HG03565 (cell line): ENCODE data around the gene FMN1.
A peak's percentile ranks its signal among the peaks of the same experiment; 100 is the strongest.

Experiments used
- ATAC-seq: cut with Tn5 transposase; IDR thresholded peaks from one replicate; pipeline ENCODE4 v1.9.1; 2021; ENCODE audit warnings: mild to moderate bottlenecking, moderate library complexity; ENCODE audit not compliant: unreplicated experiment

Gene FMN1, protein sequence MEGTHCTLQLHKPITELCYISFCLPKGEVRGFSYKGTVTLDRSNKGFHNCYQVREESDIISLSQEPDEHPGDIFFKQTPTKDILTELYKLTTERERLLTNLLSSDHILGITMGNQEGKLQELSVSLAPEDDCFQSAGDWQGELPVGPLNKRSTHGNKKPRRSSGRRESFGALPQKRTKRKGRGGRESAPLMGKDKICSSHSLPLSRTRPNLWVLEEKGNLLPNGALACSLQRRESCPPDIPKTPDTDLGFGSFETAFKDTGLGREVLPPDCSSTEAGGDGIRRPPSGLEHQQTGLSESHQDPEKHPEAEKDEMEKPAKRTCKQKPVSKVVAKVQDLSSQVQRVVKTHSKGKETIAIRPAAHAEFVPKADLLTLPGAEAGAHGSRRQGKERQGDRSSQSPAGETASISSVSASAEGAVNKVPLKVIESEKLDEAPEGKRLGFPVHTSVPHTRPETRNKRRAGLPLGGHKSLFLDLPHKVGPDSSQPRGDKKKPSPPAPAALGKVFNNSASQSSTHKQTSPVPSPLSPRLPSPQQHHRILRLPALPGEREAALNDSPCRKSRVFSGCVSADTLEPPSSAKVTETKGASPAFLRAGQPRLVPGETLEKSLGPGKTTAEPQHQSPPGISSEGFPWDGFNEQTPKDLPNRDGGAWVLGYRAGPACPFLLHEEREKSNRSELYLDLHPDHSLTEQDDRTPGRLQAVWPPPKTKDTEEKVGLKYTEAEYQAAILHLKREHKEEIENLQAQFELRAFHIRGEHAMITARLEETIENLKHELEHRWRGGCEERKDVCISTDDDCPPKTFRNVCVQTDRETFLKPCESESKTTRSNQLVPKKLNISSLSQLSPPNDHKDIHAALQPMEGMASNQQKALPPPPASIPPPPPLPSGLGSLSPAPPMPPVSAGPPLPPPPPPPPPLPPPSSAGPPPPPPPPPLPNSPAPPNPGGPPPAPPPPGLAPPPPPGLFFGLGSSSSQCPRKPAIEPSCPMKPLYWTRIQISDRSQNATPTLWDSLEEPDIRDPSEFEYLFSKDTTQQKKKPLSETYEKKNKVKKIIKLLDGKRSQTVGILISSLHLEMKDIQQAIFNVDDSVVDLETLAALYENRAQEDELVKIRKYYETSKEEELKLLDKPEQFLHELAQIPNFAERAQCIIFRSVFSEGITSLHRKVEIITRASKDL (N-terminal part only)

DNA sequence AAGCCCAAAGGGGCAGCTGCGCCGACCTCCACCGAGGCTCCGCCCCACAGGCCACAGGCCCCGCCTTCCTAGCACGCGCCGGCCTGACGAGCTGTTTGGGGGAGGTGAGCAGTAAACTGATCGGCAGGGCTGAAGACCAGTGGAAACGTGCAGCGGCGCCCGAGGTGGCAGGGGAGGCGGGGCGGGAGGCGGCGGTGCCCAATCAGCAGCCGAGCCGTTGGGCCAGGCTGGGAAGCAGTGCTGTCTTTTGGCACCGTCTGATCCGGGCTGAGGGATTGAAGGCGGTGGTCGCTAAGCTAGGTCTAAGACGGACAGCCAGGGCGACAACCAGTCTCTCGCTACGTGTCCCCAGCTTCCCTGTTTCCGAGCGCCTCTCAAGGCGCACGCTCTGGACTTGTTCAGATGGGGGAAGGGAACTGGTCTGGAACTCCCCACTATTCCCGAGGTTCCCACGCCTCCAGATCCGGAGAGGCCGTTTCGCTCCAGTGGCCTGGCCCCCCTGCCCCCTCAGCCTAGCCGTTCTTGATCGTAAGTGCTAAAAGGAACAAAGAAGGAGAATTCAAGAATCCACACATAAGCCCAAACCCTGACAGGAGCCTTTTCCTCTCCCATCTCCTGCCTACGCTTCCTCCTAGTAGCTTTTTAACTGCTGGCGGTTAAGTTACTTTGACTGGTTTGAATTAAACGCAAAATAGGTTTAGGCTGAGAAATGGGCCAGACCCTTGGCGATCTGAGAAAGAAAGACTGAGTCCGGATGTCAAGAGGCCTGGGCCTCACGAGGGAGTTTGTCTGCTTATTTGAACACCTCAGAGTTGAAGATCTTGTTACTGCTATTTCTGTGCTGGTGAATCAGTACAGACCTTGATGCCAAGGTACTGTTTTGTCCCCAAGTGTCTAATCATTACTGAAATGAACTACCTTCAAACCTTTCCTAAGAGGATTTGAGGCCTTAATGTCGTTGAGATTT is at the start of gene FMN1:
Gene FMN1 (minus strand): TSS at position 11 of the 967 bp plus-strand sequence. CDS start 39,800 bp downstream, outside the sequence.
- peak; percentile 94 for ATAC-seq

DNA sequence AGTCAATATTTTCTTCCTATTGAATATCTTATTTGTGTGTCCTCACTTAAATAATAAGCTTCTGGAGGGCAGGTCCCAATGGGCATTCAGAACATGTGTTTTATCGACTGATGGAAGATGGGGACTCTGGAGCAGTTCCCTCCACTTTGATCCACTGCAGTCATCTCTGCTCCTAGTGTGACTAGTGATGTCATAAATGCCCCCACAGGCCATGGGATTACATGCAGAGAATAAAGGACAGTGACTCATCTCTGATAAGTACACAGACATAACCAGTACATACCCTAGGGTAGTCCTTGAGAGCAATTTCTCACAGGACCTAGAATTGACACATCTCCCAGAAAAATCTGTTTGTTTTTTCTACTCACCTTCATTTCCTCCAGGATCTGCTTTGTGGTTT is 49.4 kb upstream of the FMN1 start:
- no peak for ATAC-seq

DNA sequence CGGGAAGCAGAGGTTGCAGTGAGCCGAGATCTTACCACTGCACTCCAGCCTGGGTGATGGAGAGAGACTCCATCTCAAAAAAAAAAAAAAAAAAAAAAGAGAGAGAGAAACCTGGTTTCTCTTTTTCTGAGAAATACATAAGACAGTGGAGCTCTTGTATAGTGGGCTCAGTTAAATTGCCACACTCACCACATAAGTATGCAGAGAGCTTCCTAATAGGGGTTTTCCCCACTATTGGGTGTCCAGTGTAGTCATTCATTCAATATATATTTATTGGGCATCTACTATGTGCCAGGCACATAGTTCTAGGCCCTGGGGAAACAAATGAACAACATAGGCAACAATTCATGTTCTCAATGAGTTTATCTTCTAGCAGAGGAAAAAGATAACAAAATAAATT is 48.9 kb upstream of the FMN1 start:
- ATAC-seq = no peak

DNA sequence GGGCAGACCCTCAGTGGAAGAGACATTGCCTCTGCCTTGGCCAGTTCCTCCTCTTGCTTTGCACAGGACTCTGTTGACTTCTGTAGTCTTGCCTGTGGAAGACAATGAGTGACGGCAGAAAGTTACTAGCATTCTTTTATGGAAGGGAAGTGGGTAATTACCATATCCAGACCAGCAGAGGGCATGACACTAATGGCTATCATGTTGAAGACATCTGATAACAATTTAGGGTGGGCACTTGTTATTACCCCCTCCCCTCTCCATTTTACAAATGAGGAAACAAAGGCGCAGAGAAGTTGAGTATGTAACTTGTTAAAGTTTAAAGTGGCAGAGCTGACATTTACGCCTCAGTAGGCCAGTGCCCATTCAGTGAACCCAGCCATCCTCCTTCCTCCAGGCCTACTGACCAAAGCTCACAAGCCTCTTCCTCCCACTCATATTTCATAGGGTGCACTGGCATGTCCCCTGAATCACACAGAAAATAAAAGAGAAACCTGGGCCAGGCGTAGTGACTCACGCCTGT is 48.2 kb upstream of the FMN1 start:
- ATAC-seq = no peak

DNA sequence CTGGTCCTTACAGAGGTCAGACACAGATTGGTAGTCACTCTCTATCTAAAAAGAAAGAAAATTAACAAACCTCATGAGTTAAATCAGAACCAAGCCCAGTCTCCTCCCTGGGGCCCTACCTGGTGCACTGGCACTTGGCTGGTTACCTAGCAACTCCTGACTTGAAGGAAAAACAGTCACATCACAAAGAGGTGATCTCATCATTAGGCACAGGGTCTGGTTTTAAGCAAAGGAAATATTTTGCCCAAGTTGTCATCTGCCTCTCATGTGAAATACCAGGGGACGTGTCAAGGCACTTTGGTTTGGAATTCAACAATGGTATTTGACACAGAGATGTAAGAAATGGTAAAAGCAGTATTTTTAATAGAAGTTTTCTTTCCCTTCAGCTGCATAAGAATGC is 47.7 kb upstream of the FMN1 start:
- ATAC-seq = no peak

DNA sequence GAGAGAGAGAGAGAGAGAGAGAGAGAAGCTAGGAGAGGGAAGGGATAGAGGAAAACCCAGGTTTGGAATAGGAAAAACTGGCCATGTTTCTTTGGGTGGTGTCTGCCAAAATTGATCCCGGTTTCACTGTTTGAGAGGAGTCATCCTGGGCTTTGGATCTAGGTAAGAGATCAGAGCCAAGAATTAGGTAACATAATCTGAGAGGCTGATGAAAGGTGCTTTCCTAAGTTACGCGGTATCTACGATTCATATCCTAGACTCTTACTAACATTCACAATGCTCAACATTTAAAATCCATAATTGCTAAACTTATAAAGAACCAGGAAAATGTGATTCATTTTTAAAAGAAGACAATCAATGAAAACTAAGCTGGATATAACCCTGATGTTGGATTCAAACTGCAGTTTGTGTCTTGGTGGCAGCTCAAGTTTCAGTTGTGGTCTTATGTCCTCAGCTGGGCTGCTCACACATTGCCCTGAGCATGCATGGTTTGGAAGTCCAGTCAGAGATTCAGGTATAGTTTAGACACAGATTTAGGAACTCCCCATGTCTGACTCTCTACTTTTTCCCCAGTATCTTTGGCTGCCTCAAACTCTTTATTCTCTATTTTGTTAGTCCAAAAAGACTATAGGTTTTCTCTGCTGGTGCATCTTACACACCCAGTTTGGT is 42.5 kb upstream of the FMN1 start:
- no peak for ATAC-seq

DNA sequence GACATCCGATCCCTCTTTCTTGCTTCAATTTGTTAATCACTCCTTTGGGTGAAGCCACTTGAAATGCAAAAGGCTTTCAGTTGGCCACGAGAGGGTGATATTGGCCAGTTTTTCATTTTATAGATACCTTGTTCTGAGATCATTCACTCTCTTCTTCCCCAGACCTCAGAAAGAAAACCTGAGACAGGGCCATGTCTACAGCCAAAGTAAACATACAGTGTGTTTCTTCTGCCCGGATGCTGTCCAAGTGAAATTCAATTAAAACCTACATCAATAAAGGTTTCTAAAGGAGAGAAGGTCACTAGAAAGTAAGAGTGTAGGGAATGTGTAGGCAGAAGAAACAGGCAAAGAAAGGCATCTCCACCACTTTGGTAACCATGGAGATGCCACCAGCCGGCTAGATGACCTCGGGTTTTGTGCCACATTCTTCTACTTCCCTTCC is 39.5 kb upstream of the FMN1 start:
- ATAC-seq = no peak

DNA sequence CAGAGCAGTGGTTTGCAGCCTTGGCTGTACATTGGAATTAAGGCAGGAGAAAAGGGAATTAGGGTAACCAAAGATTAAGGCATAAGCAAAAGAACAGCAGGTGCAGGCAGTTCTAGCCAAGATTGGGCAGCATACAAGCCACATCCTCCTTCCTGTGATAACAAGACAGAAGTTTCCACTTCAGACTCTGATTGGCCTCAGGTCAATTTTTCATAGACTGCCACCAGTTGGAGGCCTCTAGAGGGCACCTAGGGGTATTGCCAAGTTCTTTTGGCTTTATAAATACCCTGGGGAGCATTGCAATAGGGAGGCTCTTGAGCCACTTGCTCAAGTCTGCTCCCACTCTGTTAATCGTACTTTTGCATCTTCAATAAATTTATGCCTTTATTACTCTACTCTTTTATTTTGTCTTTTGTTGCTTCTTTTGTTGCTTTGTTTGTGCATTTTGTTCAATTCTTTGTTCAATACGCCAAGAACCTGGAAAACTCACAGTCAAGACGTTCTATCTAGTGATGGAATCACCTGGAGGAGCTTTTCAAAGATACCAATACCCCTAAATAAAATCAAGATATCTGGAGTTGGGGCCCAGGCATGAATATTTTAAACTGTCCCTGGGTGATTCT is 32.2 kb upstream of the FMN1 start:
- no peak for ATAC-seq

DNA sequence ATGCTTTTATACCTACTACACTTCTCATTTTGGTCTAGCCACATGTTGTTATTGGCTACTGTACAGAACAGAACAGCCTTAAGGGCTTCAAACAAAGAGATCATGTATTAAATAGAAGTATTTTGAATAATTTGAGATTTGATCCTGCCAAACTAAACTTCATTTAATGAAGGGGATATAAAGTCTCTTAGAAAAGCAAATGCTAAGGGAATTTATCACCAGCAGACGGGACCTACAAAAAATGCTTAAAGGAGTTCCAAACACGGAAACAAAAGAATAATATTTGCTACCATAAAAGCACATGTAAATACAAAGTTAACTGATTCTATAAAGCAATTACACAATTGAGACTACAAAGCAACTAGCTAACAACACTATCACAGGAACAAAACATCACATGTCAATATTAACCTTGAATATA is 23.6 kb upstream of the FMN1 start:
- ATAC-seq = no peak

DNA sequence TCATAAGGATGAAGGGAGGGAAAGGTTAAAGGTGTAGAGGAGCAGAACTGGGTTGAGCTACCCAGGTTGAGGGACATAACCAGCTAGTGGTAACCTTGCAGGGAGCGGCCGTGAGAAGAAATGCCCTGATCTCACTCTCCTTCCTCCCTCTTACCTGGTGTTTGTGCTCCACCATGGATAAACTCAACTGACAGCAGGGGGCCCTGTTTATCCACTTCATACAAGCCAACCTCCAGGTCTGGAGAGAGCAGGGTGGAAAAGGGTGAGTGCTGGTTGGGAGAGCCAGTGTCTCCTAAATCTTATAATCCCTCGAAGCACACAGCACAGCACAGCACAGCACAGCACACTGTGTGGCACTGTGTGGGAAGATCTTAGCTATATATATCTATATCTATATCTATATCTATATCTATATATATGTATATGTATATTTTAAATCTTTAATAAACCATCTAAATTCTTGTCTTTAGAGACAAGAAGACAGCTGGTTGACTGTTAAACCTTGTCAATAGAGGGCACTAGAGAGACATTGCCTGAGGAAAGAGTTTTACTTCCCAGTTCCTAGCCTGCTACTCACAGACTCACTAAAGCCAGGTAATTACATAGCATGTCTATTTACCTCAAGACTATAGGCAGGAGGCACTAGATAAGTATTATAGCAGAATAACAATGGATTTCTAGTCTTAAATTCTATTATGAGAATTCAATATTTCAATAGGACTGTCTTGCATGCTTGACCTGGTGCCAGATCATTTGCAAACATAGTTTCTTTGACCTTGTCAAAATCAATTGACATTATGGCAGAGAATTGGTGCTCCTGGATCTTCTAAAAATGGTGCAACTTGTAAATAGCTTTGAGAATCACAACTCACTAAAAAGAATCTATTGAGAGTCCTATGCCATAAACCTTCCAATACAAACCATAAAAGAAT is 21.7 kb upstream of the FMN1 start:
- ATAC-seq = no peak

DNA sequence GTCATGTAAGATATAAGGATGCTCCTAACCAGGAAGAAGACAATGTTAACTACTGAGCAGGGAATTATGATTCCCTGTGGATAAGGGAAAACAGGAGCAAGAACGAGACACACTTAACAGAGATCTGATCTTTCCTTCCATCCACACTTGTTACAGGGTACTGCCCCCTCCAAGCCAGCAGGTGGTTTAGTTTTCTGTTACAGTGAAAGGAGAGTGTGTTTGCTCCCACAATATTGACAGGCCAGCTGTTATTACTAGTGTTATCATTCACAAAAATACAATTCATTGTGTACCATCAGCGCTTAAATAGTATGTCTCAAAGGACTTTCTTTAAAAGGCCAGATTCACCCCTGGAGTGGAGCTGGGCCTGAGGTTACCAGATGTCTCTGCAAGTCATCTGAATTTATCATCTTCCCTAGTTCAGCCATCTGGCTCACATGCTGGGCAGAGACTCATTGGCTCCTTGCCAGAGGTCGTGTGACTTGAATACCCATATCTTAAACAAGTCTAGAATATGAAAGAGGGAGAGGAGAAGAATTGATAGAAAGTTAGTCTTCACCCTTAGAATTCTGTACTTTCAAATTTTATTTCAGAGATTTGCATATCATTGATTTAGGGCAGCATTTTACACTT is 16.8 kb upstream of the FMN1 start:
- no peak for ATAC-seq

DNA sequence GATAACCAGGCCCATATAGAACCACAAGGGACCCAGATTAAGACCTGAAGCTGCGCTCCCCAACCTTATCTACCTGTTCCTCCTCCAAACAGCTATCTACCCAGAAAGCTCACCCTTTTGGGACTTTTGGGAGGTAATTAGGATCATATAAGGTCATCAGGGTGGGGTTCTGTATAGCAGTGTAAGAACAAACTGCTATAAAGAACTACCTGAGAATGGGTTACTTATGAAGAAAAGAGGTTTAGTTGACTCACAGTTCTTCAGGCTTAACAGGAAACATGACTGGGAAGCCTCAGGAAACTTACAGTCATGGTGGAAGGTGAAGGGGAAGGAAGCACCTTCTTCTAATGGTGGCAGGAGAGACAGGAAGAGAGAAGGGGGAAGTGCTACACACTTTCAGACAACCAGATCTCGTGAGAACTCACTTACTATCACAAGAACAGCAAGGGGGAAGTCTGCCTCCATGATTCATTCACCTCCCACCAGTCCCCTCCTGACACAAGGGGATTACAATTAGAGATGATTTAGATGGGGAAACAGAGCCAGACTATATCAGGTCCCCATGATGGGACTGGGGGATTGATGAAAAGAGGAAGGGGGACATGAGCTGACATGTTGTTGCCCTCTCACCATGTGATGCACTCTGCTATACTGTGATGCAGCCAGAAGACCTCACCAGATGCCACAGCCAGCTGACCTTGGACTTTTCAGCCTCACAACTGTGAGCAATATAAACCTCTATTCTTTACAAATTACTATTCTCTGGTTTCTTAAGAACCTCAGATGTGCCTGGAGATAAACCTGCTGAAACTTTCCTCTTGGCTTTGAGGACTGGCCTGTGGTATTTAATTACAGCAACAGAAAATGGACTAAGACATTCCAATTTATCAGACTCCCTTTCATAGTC is 15.3 kb upstream of the FMN1 start:
- no peak for ATAC-seq

DNA sequence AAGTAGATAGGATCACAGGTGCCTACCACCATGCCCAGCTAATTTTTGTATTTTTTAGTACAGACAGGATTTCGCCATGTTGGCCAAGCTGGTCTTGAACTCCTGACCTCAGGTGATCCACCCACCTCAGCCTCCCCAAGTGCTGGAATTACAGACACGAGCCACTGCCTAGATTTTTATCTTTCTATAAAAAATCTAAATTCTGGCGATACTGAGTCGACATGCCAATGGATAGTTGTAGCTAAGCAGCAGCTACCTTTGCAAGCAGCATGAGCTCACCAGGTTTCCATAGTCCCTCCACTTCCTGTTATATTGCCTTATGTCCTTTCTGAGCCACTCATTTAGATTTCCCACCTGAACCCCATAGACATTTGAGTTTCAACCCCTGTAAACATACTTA is 13.1 kb upstream of the FMN1 start:
- no peak for ATAC-seq

DNA sequence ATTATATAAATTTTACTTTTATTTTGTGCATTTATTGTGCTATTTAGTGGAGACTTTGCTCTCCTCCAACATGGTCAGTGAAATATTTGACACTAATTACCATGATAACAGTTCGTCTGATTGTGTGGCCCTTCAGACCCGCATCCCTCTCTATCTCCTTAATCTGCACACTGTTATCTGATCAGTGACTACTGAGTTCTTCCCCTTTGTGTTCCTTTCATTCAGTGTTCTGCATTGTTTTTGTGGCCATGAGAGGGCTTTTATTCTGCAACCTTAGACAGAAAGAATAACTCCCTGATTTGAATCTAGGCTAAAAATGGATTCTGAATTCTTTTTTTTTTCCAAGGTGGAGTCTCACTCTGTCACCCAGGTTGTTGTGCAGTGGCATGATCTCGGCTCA is 11.9 kb upstream of the FMN1 start:
- no peak for ATAC-seq

DNA sequence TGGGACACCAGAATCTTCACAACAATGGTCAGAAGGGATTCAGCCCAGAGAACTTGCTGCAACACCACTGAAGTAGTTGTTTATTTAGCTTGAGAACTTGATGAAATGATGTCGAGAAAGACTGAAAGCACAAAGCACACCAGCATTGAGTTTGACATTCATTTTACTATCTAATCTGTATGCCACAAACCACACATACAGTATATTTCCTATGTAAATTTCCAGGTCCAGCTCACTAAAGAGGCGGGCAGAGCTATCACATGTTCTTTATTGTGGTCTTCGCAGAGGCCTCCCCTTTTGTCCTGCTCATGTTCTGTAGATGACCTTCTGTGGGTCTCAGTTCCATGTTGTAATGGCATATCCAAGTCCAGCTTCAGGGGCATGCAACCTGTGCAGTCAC is 10.4 kb upstream of the FMN1 start:
- no peak for ATAC-seq

DNA sequence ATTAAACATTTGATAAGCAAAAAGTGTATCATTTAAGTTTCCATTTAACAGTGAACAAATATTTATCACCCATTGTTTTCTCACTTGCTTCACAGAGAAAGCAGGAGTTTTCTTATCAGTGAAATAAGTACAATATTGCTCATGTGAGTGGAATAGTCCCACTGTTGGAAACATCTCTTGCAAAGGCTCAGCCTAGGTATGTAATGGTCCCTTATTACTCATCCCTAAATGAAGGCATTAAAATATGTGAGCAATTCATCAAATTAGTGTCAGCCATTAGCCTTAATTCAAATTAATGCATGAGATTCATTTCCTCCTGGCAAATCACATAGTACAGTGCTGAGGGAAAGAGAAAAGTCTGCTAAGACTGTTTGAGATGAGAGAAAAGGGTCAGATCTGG is 9.6 kb upstream of the FMN1 start:
- ATAC-seq = no peak
